H1 (cell line): ENCODE results near the gene METTL1. TPM values are rescaled to one million over a fixed set of nuclear protein-coding genes. Genes with fewer than 3 reads are reported as not detected.

Experiments
- ASH2L ChIP-seq: fragments of 200-600, 300-600 bp; sonication (generic); IDR thresholded peaks from one replicate; pipeline ENCODE4 v1.7.1; 2017; ENCODE audit warnings: low read length
- ATF2 ChIP-seq: IDR thresholded peaks from 2 replicates; pipeline ENCODE4 v1.6.1; 2012; ENCODE audit warnings: low read length, inconsistent platforms
- CEBPB ChIP-seq: IDR thresholded peaks from 2 replicates; pipeline ENCODE4 v1.6.1; 2012; ENCODE audit warnings: low read depth, low read length
- CTCF ChIP-seq, 3 experiments: IDR thresholded peaks; 1 replicate in 2 of 3; 2 replicates in 1 of 3; pipeline versions ENCODE4 v1.5.1 to v1.6.1; 2011; ENCODE audit warnings: low read length in 3 of 3, mild to moderate bottlenecking in 3 of 3, inconsistent platforms in 2 of 3, low read depth in 1 of 3, moderate library complexity in 1 of 3; ENCODE audit not compliant: insufficient read depth in 1 of 3; ENCODE audit errors: control extremely low read depth in 1 of 3
- EGR1 ChIP-seq: IDR thresholded peaks from 2 replicates; pipeline ENCODE4 v1.6.1; 2011; ENCODE audit warnings: low read depth, low read length, borderline replicate concordance
- EZH2 ChIP-seq: fragments of 200-600 bp; sonication (generic); IDR thresholded peaks from 2 replicates; pipeline ENCODE4 v1.7.1; 2012; ENCODE audit warnings: low read depth, mild to moderate bottlenecking, moderate library complexity, low read length, inconsistent platforms; ENCODE audit not compliant: severe bottlenecking
- GTF2F1 ChIP-seq: IDR thresholded peaks from 2 replicates; pipeline ENCODE4 v1.6.1; 2012; ENCODE audit warnings: low read depth, low read length, improper control_type of control experiment, borderline replicate concordance
- JUN ChIP-seq: IDR thresholded peaks from 2 replicates; pipeline ENCODE4 v1.6.1; 2011; ENCODE audit warnings: low read depth, mild to moderate bottlenecking, improper control_type of control experiment, low read length
- JUND ChIP-seq: IDR thresholded peaks from 2 replicates; pipeline ENCODE4 v1.6.1; 2011; ENCODE audit warnings: mild to moderate bottlenecking, improper control_type of control experiment, low read length
- KDM1A ChIP-seq: fragments of 200-600, 300-600 bp; sonication (generic); IDR thresholded peaks from 2 replicates; pipeline ENCODE4 v1.7.1; 2016; ENCODE audit warnings: mild to moderate bottlenecking, low read length, borderline replicate concordance
- KDM4A ChIP-seq: IDR thresholded peaks from one replicate; pipeline ENCODE4 v1.7.1; 2012; ENCODE audit warnings: low read depth, mild to moderate bottlenecking, moderate library complexity, low read length, inconsistent platforms; ENCODE audit not compliant: severe bottlenecking
- RAD21 ChIP-seq, 2 experiments: IDR thresholded peaks in 1 of 2; conservative IDR thresholded peaks in 1 of 2; 2 replicates each; pipeline ENCODE4 v1.6.1; 2011; ENCODE audit warnings: low read depth in 2 of 2, low read length in 2 of 2, improper control_type of control experiment in 1 of 2, inconsistent platforms in 1 of 2, mild to moderate bottlenecking in 1 of 2, moderate library complexity in 1 of 2
- SP2 ChIP-seq: IDR thresholded peaks from 2 replicates; pipeline ENCODE4 v1.6.1; 2012; ENCODE audit warnings: mild to moderate bottlenecking, low read length, inconsistent platforms
- SRF ChIP-seq: IDR thresholded peaks from 2 replicates; pipeline ENCODE4 v1.6.1; 2011; ENCODE audit warnings: mild to moderate bottlenecking, low read depth, low read length, moderate library complexity
- TBP ChIP-seq: IDR thresholded peaks from 2 replicates; pipeline ENCODE4 v1.6.1; 2011; ENCODE audit warnings: low read depth, low read length, improper control_type of control experiment
- TCF12 ChIP-seq: IDR thresholded peaks from 2 replicates; pipeline ENCODE4 v1.6.1; 2011; ENCODE audit warnings: low read depth, mild to moderate bottlenecking, low read length
- YY1 ChIP-seq: IDR thresholded peaks from 2 replicates; pipeline ENCODE4 v1.6.1; 2011; ENCODE audit warnings: low read depth, mild to moderate bottlenecking, low read length
- polyA plus RNA-seq, 7 experiments: library from polyadenylated mRNA; depleted of rRNA in 3 of 7; stranded (reverse) in 5 of 7; unstranded in 2 of 7; fragments of >200 nt in 5 of 7; fragments of 200-250 nt in 2 of 7; gene quantifications; 1 replicate in 5 of 7; 2 replicates in 1 of 7; 4 replicates in 1 of 7; pipeline versions ENCODE4 v1.2.1 to v1.2.3, GENCODE V29; 2011 to 2013; ENCODE audit warnings: missing spikeins in 2 of 7, mixed read lengths in 2 of 7
- total RNA-seq: library from RNA; stranded (reverse); fragmentation: NEBNext Ultra II Directional; extraction: Animal tissue kit (Norgen Biotek cat#: 25700); gene quantifications from 2 replicates; pipeline ENCODE4 v1.2.1, GENCODE V29; 2021
- TF ChIP-seq, protein P1 (sequence below): IDR thresholded peaks from 2 replicates; pipeline ENCODE4 v1.6.1; 2012; ENCODE audit warnings: inconsistent platforms

Gene METTL1
- total and polyA plus RNA-seq, 2 of the 8 experiments (the other 6 are each of a cell fraction or from before 2014, with no cell fraction given), result 40.5 to 46.0 TPM

DNA sequence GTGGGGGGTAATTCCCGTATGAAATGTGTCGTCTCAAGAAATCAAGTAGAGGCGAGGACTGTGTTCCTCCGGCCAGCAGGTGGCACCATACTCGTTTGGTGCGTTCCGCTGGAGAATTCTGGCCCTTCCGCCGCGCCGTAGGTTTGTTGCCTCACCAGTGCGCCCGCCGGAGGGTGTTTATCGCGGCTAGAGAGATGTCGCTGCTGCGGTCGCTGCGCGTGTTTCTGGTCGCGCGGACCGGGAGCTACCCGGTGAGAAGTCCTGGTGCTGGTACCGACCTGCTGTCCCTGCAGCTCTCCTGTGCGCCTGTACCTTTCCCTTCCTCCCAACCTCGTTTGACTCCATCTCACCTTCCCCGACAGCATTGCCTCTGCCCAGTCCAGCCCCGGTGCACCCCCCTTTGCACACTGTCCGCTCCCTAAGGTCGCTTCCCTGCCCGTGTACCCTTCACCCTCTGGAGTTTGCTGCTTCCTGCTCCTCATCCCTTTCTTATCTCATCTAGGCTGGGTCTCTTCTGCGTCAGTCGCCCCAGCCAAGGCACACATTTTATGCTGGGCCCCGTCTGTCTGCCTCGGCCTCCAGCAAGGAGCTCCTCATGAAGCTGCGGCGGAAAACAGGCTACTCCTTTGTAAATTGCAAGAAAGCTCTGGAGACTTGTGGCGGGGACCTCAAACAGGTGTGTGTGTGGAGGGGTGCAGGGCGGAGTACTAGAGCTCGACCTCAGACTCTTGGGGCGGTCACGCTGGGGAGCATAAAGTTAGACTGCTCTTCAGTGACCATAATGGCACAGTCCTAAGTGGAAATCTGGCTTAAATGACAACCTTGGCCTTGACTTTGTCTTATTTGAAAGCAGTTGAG is 10.9 kb upstream of the METTL1 start, which contains the start of gene TSFM (continued):
- TF ChIP-seq RAD21 (IDR thresholded peaks at IDR 0.05 in 1 of 2, conservative IDR thresholded peaks at IDR 0.05 in 1 of 2; ENCODE audit: low read depth in 2 of 2, low read length in 2 of 2), result peak in 1 of 2 experiments; percentile 40; a peak in 1 of 4 replicates
- TF ChIP-seq, protein P1, sequence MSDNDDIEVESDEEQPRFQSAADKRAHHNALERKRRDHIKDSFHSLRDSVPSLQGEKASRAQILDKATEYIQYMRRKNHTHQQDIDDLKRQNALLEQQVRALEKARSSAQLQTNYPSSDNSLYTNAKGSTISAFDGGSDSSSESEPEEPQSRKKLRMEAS, result peak; percentile 67
- 0 out of 2 replicates have a peak, but pooled peaks have one; percentile 17 for TF ChIP-seq SRF
- peak; percentile 85 to 97 (median 96) for TF ChIP-seq CTCF (IDR thresholded peaks at IDR 0.05; ENCODE audit: control extremely low read depth in 1 of 3, insufficient read depth in 1 of 3, low read depth in 1 of 3, low read length in 3 of 3)
- peak; percentile 74; the same call in 1 of the 2 replicates for TF ChIP-seq GTF2F1
- TF ChIP-seq TBP, result peak; percentile 88
- TF ChIP-seq JUND, result peak; percentile 70; the same call in 1 of the 2 replicates
- TF ChIP-seq ATF2, result no peak
- TF ChIP-seq KDM1A, result no peak
- peak; percentile 90 for TF ChIP-seq ASH2L
- TF ChIP-seq CEBPB, result peak; percentile 94
- peak; percentile 44; the same call in 1 of the 2 replicates for TF ChIP-seq SP2
- no peak for TF ChIP-seq TCF12
- TF ChIP-seq JUN, result 0 out of 2 replicates have a peak, but pooled peaks have one; percentile 3
- TF ChIP-seq YY1, result peak; percentile 60; the same call in 1 of the 2 replicates
- TF ChIP-seq KDM4A, result peak; percentile 85
- TF ChIP-seq EGR1, result peak; percentile 69; the same call in 1 of the 2 replicates
- no peak for TF ChIP-seq EZH2
